Panc1 (cell line): Measurements from ENCODE around the gene TOPORS.

ENCODE experiments used
- CTCF ChIP-seq: fragments of 450-650 bp; IDR thresholded peaks from 2 replicates; pipeline ENCODE4 v1.5.1; 2017; ENCODE audit warnings: mild to moderate bottlenecking
- SIN3A ChIP-seq: IDR thresholded peaks from 2 replicates; pipeline ENCODE4 v1.6.1; 2012; ENCODE audit warnings: low read depth, mild to moderate bottlenecking, low read length, moderate library complexity, borderline replicate concordance; ENCODE audit not compliant: insufficient read depth

GRCh38 chr9:32525709-32526030 is 26.7 kb downstream of the TOPORS start:
- no peak for TF ChIP-seq CTCF
- TF ChIP-seq SIN3A, result no peak
